SK-N-SH treated with all-trans-retinoic acid at 6 μM for 48 hours (cell line): ENCODE data around the gene ARHGAP15.

Experiments used
- ATAC-seq: fragments of 200-7000 bp; cut with Tn5 transposase; 3 replicates; pipeline ENCODE4 v1.9.1; 2020; ENCODE audit warnings: mild to moderate bottlenecking, moderate library complexity
- ARNTL ChIP-seq: fragments of 450-650 bp; formaldehyde crosslinking; IDR thresholded peaks from 2 replicates; pipeline ENCODE4 v1.5.0; 2020; ENCODE audit warnings: low read depth, mild to moderate bottlenecking, moderate library complexity, borderline replicate concordance
- BACH2 ChIP-seq: fragments of 250-450 bp; sonication (Bioruptor Pico); IDR thresholded peaks from 2 replicates; pipeline ENCODE4 v1.9.0; 2021; ENCODE audit warnings: mild to moderate bottlenecking, borderline replicate concordance
- ESRRG ChIP-seq: fragments of 250-450 bp; sonication (Bioruptor Pico); IDR thresholded peaks from 2 replicates; pipeline ENCODE4 v1.6.1; 2021; ENCODE audit warnings: mild to moderate bottlenecking
- GLIS3 ChIP-seq: fragments of 250-450 bp; sonication (Bioruptor Pico); IDR thresholded peaks from 2 replicates; pipeline ENCODE4 v1.5.0; 2020; ENCODE audit warnings: mild to moderate bottlenecking, moderate library complexity
- ISL1 ChIP-seq: fragments of 250-450 bp; sonication (Bioruptor Pico); IDR thresholded peaks from 2 replicates; pipeline ENCODE4 v2.1.2; 2022; ENCODE audit warnings: mild to moderate bottlenecking, moderate library complexity
- OSR1 ChIP-seq: fragments of 250-450 bp; sonication (Bioruptor Pico); IDR thresholded peaks from 2 replicates; pipeline ENCODE4 v1.8.0; 2022; ENCODE audit warnings: moderate library complexity, mild to moderate bottlenecking, inconsistent platforms
- PPARA ChIP-seq: fragments of 250-450 bp; sonication (Bioruptor Pico); IDR thresholded peaks from 2 replicates; pipeline ENCODE4 v1.5.0; 2020; ENCODE audit warnings: mild to moderate bottlenecking, borderline replicate concordance
- RARB ChIP-seq: fragments of 250-450 bp; sonication (Bioruptor Pico); IDR thresholded peaks from 2 replicates; pipeline ENCODE4 v1.8.0; 2021; ENCODE audit warnings: mild to moderate bottlenecking, moderate library complexity
- SNAI2 ChIP-seq: fragments of 250-450 bp; sonication (Bioruptor Pico); IDR thresholded peaks from 2 replicates; pipeline ENCODE4 v1.5.0; 2020; ENCODE audit warnings: mild to moderate bottlenecking, moderate library complexity
- TCF4 ChIP-seq: fragments of 250-450 bp; sonication (Bioruptor Pico); IDR thresholded peaks from 2 replicates; pipeline ENCODE4 v1.8.0; 2021; ENCODE audit warnings: mild to moderate bottlenecking, moderate library complexity, borderline replicate concordance
- TOX ChIP-seq: fragments of 250-450 bp; sonication (Bioruptor Pico); IDR thresholded peaks from 2 replicates; pipeline ENCODE4 v1.8.0; 2021; ENCODE audit warnings: mild to moderate bottlenecking, moderate library complexity, borderline replicate concordance
- ZC3H10 ChIP-seq: fragments of 250-450 bp; sonication (Bioruptor Pico); IDR thresholded peaks from 2 replicates; pipeline ENCODE4 v1.5.1; 2021; ENCODE audit warnings: mild to moderate bottlenecking, moderate library complexity
- ZFP3 ChIP-seq: fragments of 250-450 bp; sonication (Bioruptor Pico); IDR thresholded peaks from 2 replicates; pipeline ENCODE4 v1.5.0; 2020; ENCODE audit warnings: mild to moderate bottlenecking, moderate library complexity
- ZFP30 ChIP-seq: fragments of 450-650 bp; formaldehyde crosslinking; IDR thresholded peaks from 2 replicates; pipeline ENCODE4 v1.5.0; 2022; ENCODE audit warnings: mild to moderate bottlenecking, moderate library complexity
- ZNF565 ChIP-seq: fragments of 450-650 bp; formaldehyde crosslinking; conservative IDR thresholded peaks from 2 replicates; pipeline ENCODE4 v1.5.0; 2020; ENCODE audit warnings: low read depth, mild to moderate bottlenecking, moderate library complexity
- ZNF70 ChIP-seq: fragments of 450-650 bp; formaldehyde crosslinking; IDR thresholded peaks from 2 replicates; pipeline ENCODE4 v1.5.0; 2020; ENCODE audit warnings: mild to moderate bottlenecking, moderate library complexity
- TF ChIP-seq, protein P1 (sequence below): fragments of 250-450 bp; sonication (Bioruptor Pico); IDR thresholded peaks from 2 replicates; pipeline ENCODE4 v1.5.1; 2020; ENCODE audit warnings: low read depth, mild to moderate bottlenecking, moderate library complexity
- TF ChIP-seq, protein P2 (sequence below): fragments of 250-450 bp; sonication (Bioruptor Pico); IDR thresholded peaks from 2 replicates; pipeline ENCODE4 v1.8.0; 2020; ENCODE audit warnings: mild to moderate bottlenecking, moderate library complexity, borderline replicate concordance
- TF ChIP-seq, protein P3 (sequence below): fragments of 250-450 bp; sonication (Bioruptor Pico); IDR thresholded peaks from 2 replicates; pipeline ENCODE4 v1.5.1; 2021; ENCODE audit warnings: mild to moderate bottlenecking, moderate library complexity
- TF ChIP-seq, protein P4 (sequence below): fragments of 250-450 bp; sonication (Bioruptor Pico); IDR thresholded peaks from 2 replicates; pipeline ENCODE4 v1.8.0; 2021; ENCODE audit warnings: low read depth, mild to moderate bottlenecking, moderate library complexity, borderline replicate concordance
- TF ChIP-seq, protein P5 (sequence below): fragments of 250-450 bp; sonication (Bioruptor Pico); IDR thresholded peaks from 2 replicates; pipeline ENCODE4 v1.5.0; 2020; ENCODE audit warnings: mild to moderate bottlenecking, moderate library complexity

The ARHGAP15 gene

DNA sequence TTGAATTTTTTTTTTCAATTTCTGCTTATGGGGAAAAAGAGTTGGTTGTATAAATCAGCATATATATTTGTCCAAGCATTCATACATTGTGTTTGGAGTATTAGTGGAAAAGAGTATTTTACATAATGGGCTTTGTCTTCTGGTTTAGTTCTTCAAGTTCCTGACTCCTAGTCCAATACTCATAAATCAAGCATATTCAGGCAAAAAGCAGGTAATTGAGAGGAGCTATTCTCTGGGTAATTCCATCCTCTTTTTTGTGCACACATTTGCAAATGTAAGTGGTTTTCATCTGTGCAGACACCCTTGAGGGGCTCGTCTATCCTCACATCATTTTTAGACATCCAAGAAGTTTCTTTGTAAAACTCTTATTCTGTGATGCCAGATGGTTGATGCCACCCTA, 337.2 kb downstream of the ARHGAP15 start:
- TF ChIP-seq, protein P1, sequence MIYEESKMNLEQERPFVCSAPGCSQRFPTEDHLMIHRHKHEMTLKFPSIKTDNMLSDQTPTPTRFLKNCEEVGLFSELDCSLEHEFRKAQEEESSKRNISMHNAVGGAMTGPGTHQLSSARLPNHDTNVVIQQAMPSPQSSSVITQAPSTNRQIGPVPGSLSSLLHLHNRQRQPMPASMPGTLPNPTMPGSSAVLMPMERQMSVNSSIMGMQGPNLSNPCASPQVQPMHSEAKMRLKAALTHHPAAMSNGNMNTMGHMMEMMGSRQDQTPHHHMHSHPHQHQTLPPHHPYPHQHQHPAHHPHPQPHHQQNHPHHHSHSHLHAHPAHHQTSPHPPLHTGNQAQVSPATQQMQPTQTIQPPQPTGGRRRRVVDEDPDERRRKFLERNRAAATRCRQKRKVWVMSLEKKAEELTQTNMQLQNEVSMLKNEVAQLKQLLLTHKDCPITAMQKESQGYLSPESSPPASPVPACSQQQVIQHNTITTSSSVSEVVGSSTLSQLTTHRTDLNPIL (CRISPR knock-in tag) = no peak
- TF ChIP-seq ZC3H10 = no peak
- TF ChIP-seq ESRRG = no peak
- TF ChIP-seq SNAI2 (CRISPR knock-in tag) = no peak
- no peak for TF ChIP-seq ZNF70
- TF ChIP-seq OSR1 (CRISPR knock-in tag) = no peak
- no peak for TF ChIP-seq GLIS3 (CRISPR knock-in tag)
- TF ChIP-seq PPARA (CRISPR knock-in tag) = no peak
- TF ChIP-seq ZFP30 (CRISPR knock-in tag) = no peak
- no peak for TF ChIP-seq TOX (CRISPR knock-in tag)
- TF ChIP-seq, protein P2, sequence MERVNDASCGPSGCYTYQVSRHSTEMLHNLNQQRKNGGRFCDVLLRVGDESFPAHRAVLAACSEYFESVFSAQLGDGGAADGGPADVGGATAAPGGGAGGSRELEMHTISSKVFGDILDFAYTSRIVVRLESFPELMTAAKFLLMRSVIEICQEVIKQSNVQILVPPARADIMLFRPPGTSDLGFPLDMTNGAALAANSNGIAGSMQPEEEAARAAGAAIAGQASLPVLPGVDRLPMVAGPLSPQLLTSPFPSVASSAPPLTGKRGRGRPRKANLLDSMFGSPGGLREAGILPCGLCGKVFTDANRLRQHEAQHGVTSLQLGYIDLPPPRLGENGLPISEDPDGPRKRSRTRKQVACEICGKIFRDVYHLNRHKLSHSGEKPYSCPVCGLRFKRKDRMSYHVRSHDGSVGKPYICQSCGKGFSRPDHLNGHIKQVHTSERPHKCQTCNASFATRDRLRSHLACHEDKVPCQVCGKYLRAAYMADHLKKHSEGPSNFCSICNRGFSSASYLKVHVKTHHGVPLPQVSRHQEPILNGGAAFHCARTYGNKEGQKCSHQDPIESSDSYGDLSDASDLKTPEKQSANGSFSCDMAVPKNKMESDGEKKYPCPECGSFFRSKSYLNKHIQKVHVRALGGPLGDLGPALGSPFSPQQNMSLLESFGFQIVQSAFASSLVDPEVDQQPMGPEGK (CRISPR knock-in tag) = no peak
- TF ChIP-seq ZNF565 (CRISPR knock-in tag) = no peak
- no peak for TF ChIP-seq TCF4 (CRISPR knock-in tag)
- no peak for ATAC-seq

DNA sequence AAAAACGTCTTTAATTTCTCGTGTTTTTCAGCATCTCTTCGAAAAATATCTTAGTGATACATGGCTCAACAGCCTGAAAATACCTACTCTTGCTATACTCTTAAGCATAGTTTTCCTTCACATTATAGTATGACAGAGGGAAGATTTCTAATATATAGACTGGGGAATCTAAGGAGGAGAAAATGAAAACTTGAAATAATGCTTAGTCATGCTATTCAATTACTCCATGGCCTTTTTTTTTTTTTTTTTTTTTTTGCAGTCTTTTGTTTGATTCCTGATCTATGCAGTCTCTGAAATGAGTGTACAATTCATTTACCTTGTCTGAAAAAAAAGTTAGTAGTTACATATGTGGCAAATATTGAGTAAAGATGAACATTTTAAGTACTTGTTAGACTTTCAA, 337.8 kb downstream of the ARHGAP15 start:
- no peak for ATAC-seq
- no peak for TF ChIP-seq TOX (CRISPR knock-in tag)
- TF ChIP-seq ESRRG = no peak
- no peak for TF ChIP-seq ZFP3
- TF ChIP-seq, protein P3, sequence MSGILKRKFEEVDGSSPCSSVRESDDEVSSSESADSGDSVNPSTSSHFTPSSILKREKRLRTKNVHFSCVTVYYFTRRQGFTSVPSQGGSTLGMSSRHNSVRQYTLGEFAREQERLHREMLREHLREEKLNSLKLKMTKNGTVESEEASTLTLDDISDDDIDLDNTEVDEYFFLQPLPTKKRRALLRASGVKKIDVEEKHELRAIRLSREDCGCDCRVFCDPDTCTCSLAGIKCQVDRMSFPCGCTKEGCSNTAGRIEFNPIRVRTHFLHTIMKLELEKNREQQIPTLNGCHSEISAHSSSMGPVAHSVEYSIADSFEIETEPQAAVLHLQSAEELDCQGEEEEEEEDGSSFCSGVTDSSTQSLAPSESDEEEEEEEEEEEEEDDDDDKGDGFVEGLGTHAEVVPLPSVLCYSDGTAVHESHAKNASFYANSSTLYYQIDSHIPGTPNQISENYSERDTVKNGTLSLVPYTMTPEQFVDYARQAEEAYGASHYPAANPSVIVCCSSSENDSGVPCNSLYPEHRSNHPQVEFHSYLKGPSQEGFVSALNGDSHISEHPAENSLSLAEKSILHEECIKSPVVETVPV (CRISPR knock-in tag) = no peak
- no peak for TF ChIP-seq ZNF565 (CRISPR knock-in tag)
- no peak for TF ChIP-seq ARNTL (CRISPR knock-in tag)
- no peak for TF ChIP-seq ISL1 (CRISPR knock-in tag)
- TF ChIP-seq, protein P4, sequence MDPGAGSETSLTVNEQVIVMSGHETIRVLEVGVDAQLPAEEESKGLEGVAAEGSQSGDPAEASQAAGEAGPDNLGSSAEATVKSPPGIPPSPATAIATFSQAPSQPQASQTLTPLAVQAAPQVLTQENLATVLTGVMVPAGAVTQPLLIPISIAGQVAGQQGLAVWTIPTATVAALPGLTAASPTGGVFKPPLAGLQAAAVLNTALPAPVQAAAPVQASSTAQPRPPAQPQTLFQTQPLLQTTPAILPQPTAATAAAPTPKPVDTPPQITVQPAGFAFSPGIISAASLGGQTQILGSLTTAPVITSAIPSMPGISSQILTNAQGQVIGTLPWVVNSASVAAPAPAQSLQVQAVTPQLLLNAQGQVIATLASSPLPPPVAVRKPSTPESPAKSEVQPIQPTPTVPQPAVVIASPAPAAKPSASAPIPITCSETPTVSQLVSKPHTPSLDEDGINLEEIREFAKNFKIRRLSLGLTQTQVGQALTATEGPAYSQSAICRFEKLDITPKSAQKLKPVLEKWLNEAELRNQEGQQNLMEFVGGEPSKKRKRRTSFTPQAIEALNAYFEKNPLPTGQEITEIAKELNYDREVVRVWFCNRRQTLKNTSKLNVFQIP (CRISPR knock-in tag) = no peak
- no peak for TF ChIP-seq RARB
- no peak for TF ChIP-seq GLIS3 (CRISPR knock-in tag)
- TF ChIP-seq SNAI2 (CRISPR knock-in tag) = no peak
- TF ChIP-seq, protein P1 (CRISPR knock-in tag) = no peak

DNA sequence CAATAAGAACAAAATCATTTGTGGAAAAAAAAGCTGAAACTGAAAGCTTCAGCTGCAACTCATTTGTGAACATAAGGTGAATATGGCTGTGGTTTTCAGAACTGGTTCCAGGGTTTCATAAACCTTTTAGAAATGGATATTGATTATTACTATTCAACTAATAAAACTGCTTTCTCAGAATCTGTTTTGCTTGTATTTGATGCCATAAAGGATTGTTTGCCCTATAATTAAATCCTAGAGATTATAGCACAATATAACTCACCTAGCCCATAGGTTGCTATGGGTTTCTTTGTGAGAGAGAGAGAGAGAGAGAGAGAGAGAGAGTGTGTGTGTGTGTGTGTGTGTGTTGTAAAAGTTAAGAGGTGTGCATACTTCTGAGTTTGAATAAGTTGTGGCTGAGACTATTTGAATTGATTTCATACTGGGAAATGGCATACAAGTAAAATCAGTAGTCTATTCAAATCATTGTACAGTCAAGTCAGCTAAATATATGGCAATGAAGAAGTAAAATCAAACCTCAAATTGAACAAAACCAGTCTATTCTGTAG, 339.2 kb downstream of the ARHGAP15 start:
- ATAC-seq = no peak
- TF ChIP-seq ZFP30 (CRISPR knock-in tag) (no peak), ZFP3 (no peak), BACH2 (CRISPR knock-in tag) (no peak), TCF4 (CRISPR knock-in tag) (no peak), PPARA (CRISPR knock-in tag) (no peak), OSR1 (CRISPR knock-in tag) (no peak), ARNTL (CRISPR knock-in tag) (no peak), GLIS3 (CRISPR knock-in tag) (no peak), TOX (CRISPR knock-in tag) (no peak), RARB (no peak), ZNF565 (CRISPR knock-in tag) (no peak)
- TF ChIP-seq, protein P5, sequence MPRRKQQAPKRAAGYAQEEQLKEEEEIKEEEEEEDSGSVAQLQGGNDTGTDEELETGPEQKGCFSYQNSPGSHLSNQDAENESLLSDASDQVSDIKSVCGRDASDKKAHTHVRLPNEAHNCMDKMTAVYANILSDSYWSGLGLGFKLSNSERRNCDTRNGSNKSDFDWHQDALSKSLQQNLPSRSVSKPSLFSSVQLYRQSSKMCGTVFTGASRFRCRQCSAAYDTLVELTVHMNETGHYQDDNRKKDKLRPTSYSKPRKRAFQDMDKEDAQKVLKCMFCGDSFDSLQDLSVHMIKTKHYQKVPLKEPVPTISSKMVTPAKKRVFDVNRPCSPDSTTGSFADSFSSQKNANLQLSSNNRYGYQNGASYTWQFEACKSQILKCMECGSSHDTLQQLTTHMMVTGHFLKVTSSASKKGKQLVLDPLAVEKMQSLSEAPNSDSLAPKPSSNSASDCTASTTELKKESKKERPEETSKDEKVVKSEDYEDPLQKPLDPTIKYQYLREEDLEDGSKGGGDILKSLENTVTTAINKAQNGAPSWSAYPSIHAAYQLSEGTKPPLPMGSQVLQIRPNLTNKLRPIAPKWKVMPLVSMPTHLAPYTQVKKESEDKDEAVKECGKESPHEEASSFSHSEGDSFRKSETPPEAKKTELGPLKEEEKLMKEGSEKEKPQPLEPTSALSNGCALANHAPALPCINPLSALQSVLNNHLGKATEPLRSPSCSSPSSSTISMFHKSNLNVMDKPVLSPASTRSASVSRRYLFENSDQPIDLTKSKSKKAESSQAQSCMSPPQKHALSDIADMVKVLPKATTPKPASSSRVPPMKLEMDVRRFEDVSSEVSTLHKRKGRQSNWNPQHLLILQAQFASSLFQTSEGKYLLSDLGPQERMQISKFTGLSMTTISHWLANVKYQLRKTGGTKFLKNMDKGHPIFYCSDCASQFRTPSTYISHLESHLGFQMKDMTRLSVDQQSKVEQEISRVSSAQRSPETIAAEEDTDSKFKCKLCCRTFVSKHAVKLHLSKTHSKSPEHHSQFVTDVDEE (CRISPR knock-in tag) = no peak
- TF ChIP-seq, protein P1 (CRISPR knock-in tag) = no peak
- TF ChIP-seq, all 23 proteins: peak for 0
